PC-9 (cell line): ENCODE measurements around the gene PHC1. TPM values are rescaled to one million over a fixed set of nuclear protein-coding genes. Genes with fewer than 3 reads are reported as not detected.

Experiments used
- BruUV-seq: library from RNA; stranded (reverse); fragments of 400-500 nt; replicated peaks from 2 replicates; lab custom pipeline; 2021; lab: Mats Ljungman, UMichigan
- CTCF ChIA-PET: fragments of 300-600 bp; sonication (Branson Sonifier 250); formaldehyde crosslinking; loops from one replicate; lab custom pipeline; 2022; ENCODE audit warnings: antibody characterized with exemption; lab: Charles Lee
- POLR2A ChIA-PET: fragments of 300-600 bp; sonication (Branson Sonifier 250); formaldehyde crosslinking; loops from one replicate; lab custom pipeline; 2022; ENCODE audit warnings: antibody characterized with exemption; ENCODE audit not compliant: unreplicated experiment; lab: Charles Lee
- DNase-seq, 2 experiments: peaks; one replicate each; pipeline versions ENCODE4 v3.0.0 to v3.0.0-alpha.2; 2015 to 2022; ENCODE audit warnings: mixed read lengths in 1 of 2
- H2AFZ ChIP-seq: fragments of 200-600 bp; sonication (generic); 2 replicates; pipeline ENCODE4 v1.8.1; 2017; ENCODE audit warnings: antibody characterized with exemption
- H3F3A ChIP-seq: fragments of 200-600 bp; sonication (generic); 2 replicates; pipeline ENCODE4 v1.8.1; 2017; ENCODE audit warnings: antibody characterized with exemption, mild to moderate bottlenecking, low read depth; ENCODE audit not compliant: insufficient read depth
- H3K27ac ChIP-seq: fragments of 200-600 bp; sonication (generic); 2 replicates; pipeline ENCODE4 v1.6.1; 2016; ENCODE audit warnings: mixed run types
- H3K27me3 ChIP-seq: fragments of 200-600 bp; sonication (generic); 2 replicates; pipeline ENCODE4 v1.6.1; 2016; ENCODE audit warnings: low read depth, mixed run types; ENCODE audit not compliant: insufficient read depth
- H3K36me3 ChIP-seq: fragments of 200-600 bp; sonication (generic); 2 replicates; pipeline ENCODE4 v1.6.1; 2016; ENCODE audit warnings: low read depth, mixed run types
- H3K4me1 ChIP-seq: fragments of 200-600 bp; sonication (generic); replicated peaks from 2 replicates; pipeline ENCODE4 v1.6.1; 2016; ENCODE audit warnings: mixed run types; ENCODE audit not compliant: insufficient read depth
- H3K4me2 ChIP-seq: fragments of 200-600 bp; sonication (generic); 2 replicates; pipeline ENCODE4 v1.6.1; 2017; ENCODE audit warnings: mixed run types
- H3K4me3 ChIP-seq: fragments of 200-600 bp; sonication (generic); 2 replicates; pipeline ENCODE4 v1.6.1; 2016; ENCODE audit warnings: mixed run types
- H3K79me2 ChIP-seq: fragments of 200-600 bp; sonication (generic); 2 replicates; pipeline ENCODE4 v1.6.1; 2017; ENCODE audit warnings: low read depth, mixed run types
- H3K9me2 ChIP-seq: fragments of 200-600 bp; sonication (generic); 2 replicates; pipeline ENCODE4 v1.8.1; 2017; ENCODE audit warnings: mild to moderate bottlenecking; ENCODE audit not compliant: insufficient read depth
- H3K9me3 ChIP-seq: fragments of 200-600 bp; sonication (generic); 2 replicates; pipeline ENCODE4 v1.8.1; 2016; ENCODE audit warnings: low read depth; ENCODE audit not compliant: insufficient read depth
- H4K20me1 ChIP-seq: fragments of 200-600 bp; sonication (generic); 2 replicates; pipeline ENCODE4 v1.8.1; 2017; ENCODE audit not compliant: insufficient read depth
- EZH2 ChIP-seq: fragments of 200-600 bp; sonication (generic); IDR thresholded peaks from 2 replicates; pipeline ENCODE4 v1.8.0; 2017; ENCODE audit warnings: antibody characterized with exemption, low read depth
- intact Hi-C: fragments of 100-400 bp; cut with micrococcal nuclease; formaldehyde crosslinking; loops from one replicate; pipeline ENCODE4 v1.10.0; 2022; ENCODE audit not compliant: unreplicated experiment
- total RNA-seq: library from RNA; stranded (reverse); gene quantifications from 2 replicates; pipeline ENCODE4 v1.2.3, GENCODE V29; 2021
- TF ChIP-seq, protein P1 (sequence below): fragments of 200-600 bp; sonication (generic); conservative IDR thresholded peaks from 2 replicates; pipeline ENCODE4 v1.6.1; 2017; ENCODE audit warnings: mixed run types, antibody characterized with exemption, mild to moderate bottlenecking, moderate library complexity

PHC1 gene
- total RNA-seq, 1 experiment from 2014 or later = 50.9 TPM

- H3K4me1 ChIP-seq = peaks cover 22% of the 10 kb centered on the region
- no peak for DNase-seq
- ChIA-PET POLR2A (interaction anchor here (0.5 to 1.0 kb wide), 7 partner anchors 42 to 843 kb away, joined by 3 to 11 read pairs (median 5); no protein-coding TSS in a partner anchor), CTCF (interaction anchor here (0.6 to 2.2 kb wide), 7 partner anchors 13 to 293 kb away, joined by 5 to 11 read pairs (median 7); partner anchors contain the start of gene PHC1)
- H3F3A ChIP-seq = peaks cover 6% of the 10 kb centered on the region; the same call in 1 of the 2 replicates
- H3K36me3 ChIP-seq = peaks cover 12% of the 10 kb centered on the region
- H3K27ac ChIP-seq = peak overlapping the region; percentile 88
- peaks cover 39% of the 10 kb centered on the region for H3K79me2 ChIP-seq
- H3K9me3 ChIP-seq = no peaks in the 10 kb centered on the region
- peak overlapping the region; percentile 89 for H3K4me2 ChIP-seq
- peak overlapping the region; percentile 93 for H3K4me3 ChIP-seq
- no TSS peak for BruUV-seq
- TF ChIP-seq, protein P1, sequence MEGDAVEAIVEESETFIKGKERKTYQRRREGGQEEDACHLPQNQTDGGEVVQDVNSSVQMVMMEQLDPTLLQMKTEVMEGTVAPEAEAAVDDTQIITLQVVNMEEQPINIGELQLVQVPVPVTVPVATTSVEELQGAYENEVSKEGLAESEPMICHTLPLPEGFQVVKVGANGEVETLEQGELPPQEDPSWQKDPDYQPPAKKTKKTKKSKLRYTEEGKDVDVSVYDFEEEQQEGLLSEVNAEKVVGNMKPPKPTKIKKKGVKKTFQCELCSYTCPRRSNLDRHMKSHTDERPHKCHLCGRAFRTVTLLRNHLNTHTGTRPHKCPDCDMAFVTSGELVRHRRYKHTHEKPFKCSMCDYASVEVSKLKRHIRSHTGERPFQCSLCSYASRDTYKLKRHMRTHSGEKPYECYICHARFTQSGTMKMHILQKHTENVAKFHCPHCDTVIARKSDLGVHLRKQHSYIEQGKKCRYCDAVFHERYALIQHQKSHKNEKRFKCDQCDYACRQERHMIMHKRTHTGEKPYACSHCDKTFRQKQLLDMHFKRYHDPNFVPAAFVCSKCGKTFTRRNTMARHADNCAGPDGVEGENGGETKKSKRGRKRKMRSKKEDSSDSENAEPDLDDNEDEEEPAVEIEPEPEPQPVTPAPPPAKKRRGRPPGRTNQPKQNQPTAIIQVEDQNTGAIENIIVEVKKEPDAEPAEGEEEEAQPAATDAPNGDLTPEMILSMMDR = no peak
- no peak for TF ChIP-seq EZH2
- no peaks in the 10 kb centered on the region for H3K27me3 ChIP-seq
- H4K20me1 ChIP-seq = no peaks in the 10 kb centered on the region
- H3K9me2 ChIP-seq = no peaks in the 10 kb centered on the region
- intact Hi-C loops = loop anchor here (1.0 kb wide), 1 partner anchor 89 kb away; no protein-coding TSS in a partner anchor
- peak overlapping the region; percentile 96 for H2AFZ ChIP-seq
Measured at GRCh38 chr12:8950221-8950527, 35.9 kb downstream of the PHC1 start.

DNA sequence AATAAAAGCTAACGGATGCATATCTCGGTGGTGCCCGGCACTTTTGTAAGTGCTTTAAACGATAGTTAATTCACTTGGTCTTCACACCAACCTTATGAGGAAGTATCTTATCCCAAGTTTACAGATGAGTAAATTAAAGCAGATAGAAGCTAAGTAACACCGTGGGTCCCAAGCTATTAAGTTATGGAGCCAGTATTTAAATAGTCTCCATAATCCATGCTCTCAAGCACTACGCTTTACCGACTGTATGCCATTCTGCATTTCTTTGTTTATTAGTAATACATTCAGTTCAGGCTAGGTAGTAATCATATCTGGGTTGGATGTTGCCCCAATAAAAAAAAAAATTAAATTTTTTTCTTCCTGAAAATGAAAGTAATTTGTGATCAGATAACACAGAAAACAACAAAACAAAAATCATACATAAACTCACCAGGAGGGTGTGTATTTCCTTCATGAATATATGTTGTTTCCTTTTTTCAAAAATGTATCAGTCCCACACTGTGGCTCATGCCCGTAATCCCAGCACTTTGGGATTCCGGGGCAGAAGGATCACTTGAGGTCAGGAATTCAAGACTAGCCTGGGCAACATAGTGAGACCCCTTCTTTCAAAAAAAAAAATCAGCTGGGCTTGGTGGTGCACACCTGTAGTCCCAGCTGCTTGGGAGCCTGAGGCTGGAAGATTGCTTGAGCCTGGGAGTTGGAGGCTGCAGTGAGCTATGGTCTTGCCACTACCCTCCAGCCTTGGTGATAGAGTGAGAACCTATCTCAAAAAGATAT lies 36.6 kb downstream of the PHC1 start:
- intact Hi-C loops = loop anchor here (1.0 kb wide), 1 partner anchor 88 kb away; no protein-coding TSS in a partner anchor
- 0 out of 2 replicates have a peak, but pooled peaks cover 4% of the 10 kb centered on the region for H3K36me3 ChIP-seq
- peak in 1 of 2 experiments; percentile 30 for DNase-seq
- H3K9me3 ChIP-seq = no peaks in the 10 kb centered on the region
- peak overlapping the region; percentile 88; the same call in 1 of the 2 replicates for H3K27ac ChIP-seq
- peak overlapping the region; percentile 89 for H3K4me2 ChIP-seq
- peaks cover 36% of the 10 kb centered on the region for H3K79me2 ChIP-seq
- TF ChIP-seq EZH2 = no peak
- TF ChIP-seq, protein P1 = no peak
- H3K27me3 ChIP-seq = no peaks in the 10 kb centered on the region
- H3F3A ChIP-seq = peaks cover 6% of the 10 kb centered on the region; the same call in 1 of the 2 replicates
- no peaks in the 10 kb centered on the region for H4K20me1 ChIP-seq
- no peaks in the 10 kb centered on the region for H3K9me2 ChIP-seq
- H3K4me3 ChIP-seq = peak overlapping the region; percentile 93
- H2AFZ ChIP-seq = peak overlapping the region; percentile 96
- BruUV-seq = no TSS peak
- CTCF ChIA-PET = interaction anchor here (0.9 to 2.2 kb wide), 5 partner anchors 36 to 269 kb away, joined by 5 to 11 read pairs (median 7); partner anchors contain the start of gene PHC1
- POLR2A ChIA-PET = interaction anchor here (0.6 kb wide), 1 partner anchor 29 kb away, joined by 3 read pairs; no protein-coding TSS in a partner anchor
- peaks cover 22% of the 10 kb centered on the region for H3K4me1 ChIP-seq

- no peak overlapping the region for H3K4me3 ChIP-seq
- no peaks in the 10 kb centered on the region for H3K27me3 ChIP-seq
- H3K9me2 ChIP-seq = no peaks in the 10 kb centered on the region
- ChIA-PET POLR2A (interaction anchor here (0.6 kb wide), 1 partner anchor 28 kb away, joined by 3 read pairs; no protein-coding TSS in a partner anchor), CTCF (no interaction called here)
- DNase-seq = no peak
- peaks cover 6% of the 10 kb centered on the region; the same call in 1 of the 2 replicates for H3F3A ChIP-seq
- H2AFZ ChIP-seq = no peak overlapping the region
- H3K79me2 ChIP-seq = peaks cover 27% of the 10 kb centered on the region
- intact Hi-C loops = no loop called here
- H4K20me1 ChIP-seq = no peaks in the 10 kb centered on the region
- BruUV-seq = no TSS peak
- H3K27ac ChIP-seq = no peak overlapping the region
- H3K4me1 ChIP-seq = peaks cover 20% of the 10 kb centered on the region
- no peak overlapping the region for H3K4me2 ChIP-seq
- TF ChIP-seq EZH2 = no peak
- TF ChIP-seq, protein P1 = no peak
- no peaks in the 10 kb centered on the region for H3K9me3 ChIP-seq
- no peaks in the 10 kb centered on the region for H3K36me3 ChIP-seq
Measured at GRCh38 chr12:8951744-8952143, 37.4 kb downstream of the PHC1 start.
